Measurements from ENCODE around the gene IL33.

Gene IL33

GRCh38 chr9:6305954-6306563 lies 90.5 kb downstream of the IL33 start:
- DNase-seq, result no peak
